HepG2 (cell line): ENCODE data around the gene FTL. TPM values are rescaled to one million over a fixed set of nuclear protein-coding genes. Genes with fewer than 3 reads are reported as not detected.

Source experiments
- KLF9 ChIP-seq: IDR thresholded peaks from 2 replicates; pipeline ENCODE4 v1.6.1; 2016; ENCODE audit warnings: low read depth
- NAIF1 ChIP-seq: sonication (generic); formaldehyde crosslinking; IDR thresholded peaks from 2 replicates; pipeline ENCODE4 v1.5.0; 2020; ENCODE audit warnings: mild to moderate bottlenecking, missing genetic modification reagents, borderline replicate concordance
- PAX8 ChIP-seq: sonication (generic); formaldehyde crosslinking; IDR thresholded peaks from 2 replicates; pipeline ENCODE4 v1.8.0; 2022; ENCODE audit warnings: mild to moderate bottlenecking, missing genetic modification reagents, borderline replicate concordance
- REXO4 ChIP-seq: sonication (generic); formaldehyde crosslinking; IDR thresholded peaks from 2 replicates; pipeline ENCODE4 v1.8.0; 2022; ENCODE audit warnings: missing genetic modification reagents, mild to moderate bottlenecking, borderline replicate concordance
- SMAD3 ChIP-seq: sonication (generic); formaldehyde crosslinking; IDR thresholded peaks from 2 replicates; pipeline ENCODE4 v1.4.0; 2020; ENCODE audit warnings: missing genetic modification reagents
- SYNCRIP ChIP-seq: fragments of 200-400 bp; formaldehyde crosslinking; IDR thresholded peaks from 2 replicates; pipeline ENCODE4 v1.6.1; 2018; ENCODE audit warnings: mild to moderate bottlenecking, low read depth, low read length; ENCODE audit not compliant: insufficient read depth
- TBX3 ChIP-seq: fragments of 450-650 bp; IDR thresholded peaks from 2 replicates; pipeline ENCODE4 v1.6.1; 2017; ENCODE audit warnings: antibody characterized with exemption, mild to moderate bottlenecking, inconsistent platforms, borderline replicate concordance
- YEATS2 ChIP-seq: sonication (generic); formaldehyde crosslinking; IDR thresholded peaks from 2 replicates; pipeline ENCODE4 v1.4.0; 2020; ENCODE audit warnings: missing genetic modification reagents, borderline replicate concordance
- ZNF138 ChIP-seq: sonication (generic); formaldehyde crosslinking; IDR thresholded peaks from 2 replicates; pipeline ENCODE4 v1.5.0; 2020; ENCODE audit warnings: mild to moderate bottlenecking, low read depth, missing genetic modification reagents
- ZNF30 ChIP-seq: sonication (generic); formaldehyde crosslinking; IDR thresholded peaks from 2 replicates; pipeline ENCODE4 v1.5.0; 2020; ENCODE audit warnings: mild to moderate bottlenecking, missing genetic modification reagents
- ZNF333 ChIP-seq: sonication (generic); formaldehyde crosslinking; IDR thresholded peaks from 2 replicates; pipeline ENCODE4 v1.4.0; 2020; ENCODE audit warnings: mild to moderate bottlenecking, missing genetic modification reagents, borderline replicate concordance
- ZNF557 ChIP-seq: sonication (generic); formaldehyde crosslinking; IDR thresholded peaks from 2 replicates; pipeline ENCODE4 v1.4.0; 2020; ENCODE audit warnings: missing genetic modification reagents
- ZNF772 ChIP-seq: sonication (generic); formaldehyde crosslinking; IDR thresholded peaks from 2 replicates; pipeline ENCODE4 v1.5.0; 2020; ENCODE audit warnings: mild to moderate bottlenecking, missing genetic modification reagents
- polyA plus RNA-seq, 8 experiments: library from polyadenylated mRNA; depleted of rRNA in 3 of 8; stranded (reverse) in 7 of 8; unstranded in 1 of 8; fragments of >200 nt; fragmentation: Illumina TruSeq in 4 of 8; extraction: Trizol in 4 of 8; gene quantifications; 2 replicates each; pipeline versions ENCODE4 v1.2.1 to v1.2.3, GENCODE V29; 2011 to 2016; ENCODE audit warnings: low read depth in 4 of 8, missing spikeins in 1 of 8, mixed read lengths in 1 of 8; ENCODE audit not compliant: insufficient read depth in 1 of 8
- total RNA-seq, 5 experiments: library from RNA; depleted of rRNA; stranded (reverse); fragments of >200 nt; fragmentation: Illumina TruSeq; extraction: Trizol; gene quantifications; 2 replicates each; pipeline ENCODE4 v1.2.3, GENCODE V29; 2016; ENCODE audit warnings: low read depth in 1 of 5
- TF ChIP-seq, protein P1 (sequence below): IDR thresholded peaks from 2 replicates; pipeline ENCODE4 v1.6.1; 2016; ENCODE audit warnings: low read depth, missing genetic modification reagents, missing compliant biosample characterization
- TF ChIP-seq, protein P2 (sequence below): sonication (generic); formaldehyde crosslinking; IDR thresholded peaks from 2 replicates; pipeline ENCODE4 v1.4.0; 2020; ENCODE audit warnings: missing genetic modification reagents, borderline replicate concordance
- TF ChIP-seq, protein P3 (sequence below): sonication (generic); formaldehyde crosslinking; IDR thresholded peaks from 2 replicates; pipeline ENCODE4 v1.5.0; 2020; ENCODE audit warnings: missing genetic modification reagents
- TF ChIP-seq, protein P4 (sequence below), 2 experiments: sonication (generic) in 1 of 2; formaldehyde crosslinking in 1 of 2; IDR thresholded peaks; 2 replicates each; pipeline versions ENCODE4 v1.5.1 to v1.6.1; 2011 to 2020; ENCODE audit warnings: borderline replicate concordance in 1 of 2, low read depth in 1 of 2, low read length in 1 of 2, mild to moderate bottlenecking in 1 of 2, missing genetic modification reagents in 1 of 2, moderate library complexity in 1 of 2
- TF ChIP-seq, protein P5 (sequence below): sonication (generic); formaldehyde crosslinking; IDR thresholded peaks from 2 replicates; pipeline ENCODE4 v1.4.0; 2020; ENCODE audit warnings: missing genetic modification reagents

The FTL gene
- total and polyA plus RNA-seq, 2 of the 13 experiments (the other 11 are each of a cell fraction or from before 2014, with no cell fraction given), result 2,721 to 8,800 TPM

DNA sequence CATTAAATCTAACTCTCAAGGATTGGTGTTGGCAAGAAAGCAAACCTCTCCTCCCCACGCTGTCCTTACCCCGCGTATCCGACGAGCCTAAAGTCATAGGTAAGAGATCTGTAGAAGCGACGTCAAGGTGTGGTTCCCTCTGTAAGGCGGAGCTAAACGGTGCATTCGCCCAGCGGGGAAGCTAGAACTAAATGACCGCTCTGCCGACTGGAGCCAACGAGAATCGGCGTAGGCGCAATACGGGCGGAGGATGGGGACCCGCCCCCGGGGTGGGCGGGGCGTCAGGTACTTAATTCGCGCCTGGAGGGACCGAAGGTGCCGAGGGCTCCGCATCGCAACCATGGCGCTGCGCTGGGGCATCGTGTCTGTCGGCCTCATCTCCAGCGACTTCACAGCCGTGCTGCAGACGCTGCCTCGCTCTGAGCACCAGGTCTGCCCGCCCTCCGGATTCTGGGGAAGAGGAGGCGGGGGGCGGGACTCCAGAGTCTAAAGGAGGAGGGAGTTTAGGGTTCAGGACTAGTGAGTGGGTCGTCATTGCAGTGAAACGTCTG, 31.7 kb upstream of the FTL start, which contains the start of gene DHDH (continued):
- TF ChIP-seq, protein P1, sequence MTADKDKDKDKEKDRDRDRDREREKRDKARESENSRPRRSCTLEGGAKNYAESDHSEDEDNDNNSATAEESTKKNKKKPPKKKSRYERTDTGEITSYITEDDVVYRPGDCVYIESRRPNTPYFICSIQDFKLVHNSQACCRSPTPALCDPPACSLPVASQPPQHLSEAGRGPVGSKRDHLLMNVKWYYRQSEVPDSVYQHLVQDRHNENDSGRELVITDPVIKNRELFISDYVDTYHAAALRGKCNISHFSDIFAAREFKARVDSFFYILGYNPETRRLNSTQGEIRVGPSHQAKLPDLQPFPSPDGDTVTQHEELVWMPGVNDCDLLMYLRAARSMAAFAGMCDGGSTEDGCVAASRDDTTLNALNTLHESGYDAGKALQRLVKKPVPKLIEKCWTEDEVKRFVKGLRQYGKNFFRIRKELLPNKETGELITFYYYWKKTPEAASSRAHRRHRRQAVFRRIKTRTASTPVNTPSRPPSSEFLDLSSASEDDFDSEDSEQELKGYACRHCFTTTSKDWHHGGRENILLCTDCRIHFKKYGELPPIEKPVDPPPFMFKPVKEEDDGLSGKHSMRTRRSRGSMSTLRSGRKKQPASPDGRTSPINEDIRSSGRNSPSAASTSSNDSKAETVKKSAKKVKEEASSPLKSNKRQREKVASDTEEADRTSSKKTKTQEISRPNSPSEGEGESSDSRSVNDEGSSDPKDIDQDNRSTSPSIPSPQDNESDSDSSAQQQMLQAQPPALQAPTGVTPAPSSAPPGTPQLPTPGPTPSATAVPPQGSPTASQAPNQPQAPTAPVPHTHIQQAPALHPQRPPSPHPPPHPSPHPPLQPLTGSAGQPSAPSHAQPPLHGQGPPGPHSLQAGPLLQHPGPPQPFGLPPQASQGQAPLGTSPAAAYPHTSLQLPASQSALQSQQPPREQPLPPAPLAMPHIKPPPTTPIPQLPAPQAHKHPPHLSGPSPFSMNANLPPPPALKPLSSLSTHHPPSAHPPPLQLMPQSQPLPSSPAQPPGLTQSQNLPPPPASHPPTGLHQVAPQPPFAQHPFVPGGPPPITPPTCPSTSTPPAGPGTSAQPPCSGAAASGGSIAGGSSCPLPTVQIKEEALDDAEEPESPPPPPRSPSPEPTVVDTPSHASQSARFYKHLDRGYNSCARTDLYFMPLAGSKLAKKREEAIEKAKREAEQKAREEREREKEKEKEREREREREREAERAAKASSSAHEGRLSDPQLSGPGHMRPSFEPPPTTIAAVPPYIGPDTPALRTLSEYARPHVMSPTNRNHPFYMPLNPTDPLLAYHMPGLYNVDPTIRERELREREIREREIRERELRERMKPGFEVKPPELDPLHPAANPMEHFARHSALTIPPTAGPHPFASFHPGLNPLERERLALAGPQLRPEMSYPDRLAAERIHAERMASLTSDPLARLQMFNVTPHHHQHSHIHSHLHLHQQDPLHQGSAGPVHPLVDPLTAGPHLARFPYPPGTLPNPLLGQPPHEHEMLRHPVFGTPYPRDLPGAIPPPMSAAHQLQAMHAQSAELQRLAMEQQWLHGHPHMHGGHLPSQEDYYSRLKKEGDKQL (CRISPR knock-in tag), result no peak
- TF ChIP-seq NAIF1 (CRISPR knock-in tag) (peak; percentile 65; the same call in 1 of the 2 replicates), ZNF557 (CRISPR knock-in tag) (no peak), KLF9 (CRISPR knock-in tag) (no peak), TBX3 (no peak), REXO4 (no peak), YEATS2 (CRISPR knock-in tag) (no peak), ZNF772 (CRISPR knock-in tag) (no peak), ZNF333 (no peak), SYNCRIP (no peak), ZNF138 (CRISPR knock-in tag) (no peak), PAX8 (CRISPR knock-in tag) (no peak), ZNF30 (no peak), SMAD3 (CRISPR knock-in tag) (no peak)
- TF ChIP-seq, protein P2, sequence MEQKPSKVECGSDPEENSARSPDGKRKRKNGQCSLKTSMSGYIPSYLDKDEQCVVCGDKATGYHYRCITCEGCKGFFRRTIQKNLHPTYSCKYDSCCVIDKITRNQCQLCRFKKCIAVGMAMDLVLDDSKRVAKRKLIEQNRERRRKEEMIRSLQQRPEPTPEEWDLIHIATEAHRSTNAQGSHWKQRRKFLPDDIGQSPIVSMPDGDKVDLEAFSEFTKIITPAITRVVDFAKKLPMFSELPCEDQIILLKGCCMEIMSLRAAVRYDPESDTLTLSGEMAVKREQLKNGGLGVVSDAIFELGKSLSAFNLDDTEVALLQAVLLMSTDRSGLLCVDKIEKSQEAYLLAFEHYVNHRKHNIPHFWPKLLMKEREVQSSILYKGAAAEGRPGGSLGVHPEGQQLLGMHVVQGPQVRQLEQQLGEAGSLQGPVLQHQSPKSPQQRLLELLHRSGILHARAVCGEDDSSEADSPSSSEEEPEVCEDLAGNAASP (CRISPR knock-in tag), result no peak
- TF ChIP-seq, protein P3, sequence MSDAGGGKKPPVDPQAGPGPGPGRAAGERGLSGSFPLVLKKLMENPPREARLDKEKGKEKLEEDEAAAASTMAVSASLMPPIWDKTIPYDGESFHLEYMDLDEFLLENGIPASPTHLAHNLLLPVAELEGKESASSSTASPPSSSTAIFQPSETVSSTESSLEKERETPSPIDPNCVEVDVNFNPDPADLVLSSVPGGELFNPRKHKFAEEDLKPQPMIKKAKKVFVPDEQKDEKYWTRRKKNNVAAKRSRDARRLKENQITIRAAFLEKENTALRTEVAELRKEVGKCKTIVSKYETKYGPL, result no peak
- TF ChIP-seq, protein P4, sequence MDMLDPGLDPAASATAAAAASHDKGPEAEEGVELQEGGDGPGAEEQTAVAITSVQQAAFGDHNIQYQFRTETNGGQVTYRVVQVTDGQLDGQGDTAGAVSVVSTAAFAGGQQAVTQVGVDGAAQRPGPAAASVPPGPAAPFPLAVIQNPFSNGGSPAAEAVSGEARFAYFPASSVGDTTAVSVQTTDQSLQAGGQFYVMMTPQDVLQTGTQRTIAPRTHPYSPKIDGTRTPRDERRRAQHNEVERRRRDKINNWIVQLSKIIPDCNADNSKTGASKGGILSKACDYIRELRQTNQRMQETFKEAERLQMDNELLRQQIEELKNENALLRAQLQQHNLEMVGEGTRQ (IDR thresholded peaks at IDR 0.05; ENCODE audit: low read depth, low read length), result no peak
- TF ChIP-seq, protein P4 (CRISPR knock-in tag; IDR thresholded peaks at IDR 0.05; ENCODE audit: borderline replicate concordance), result no peak
- TF ChIP-seq, protein P5, sequence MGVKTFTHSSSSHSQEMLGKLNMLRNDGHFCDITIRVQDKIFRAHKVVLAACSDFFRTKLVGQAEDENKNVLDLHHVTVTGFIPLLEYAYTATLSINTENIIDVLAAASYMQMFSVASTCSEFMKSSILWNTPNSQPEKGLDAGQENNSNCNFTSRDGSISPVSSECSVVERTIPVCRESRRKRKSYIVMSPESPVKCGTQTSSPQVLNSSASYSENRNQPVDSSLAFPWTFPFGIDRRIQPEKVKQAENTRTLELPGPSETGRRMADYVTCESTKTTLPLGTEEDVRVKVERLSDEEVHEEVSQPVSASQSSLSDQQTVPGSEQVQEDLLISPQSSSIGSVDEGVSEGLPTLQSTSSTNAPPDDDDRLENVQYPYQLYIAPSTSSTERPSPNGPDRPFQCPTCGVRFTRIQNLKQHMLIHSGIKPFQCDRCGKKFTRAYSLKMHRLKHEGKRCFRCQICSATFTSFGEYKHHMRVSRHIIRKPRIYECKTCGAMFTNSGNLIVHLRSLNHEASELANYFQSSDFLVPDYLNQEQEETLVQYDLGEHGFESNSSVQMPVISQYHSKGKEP (CRISPR knock-in tag), result no peak
